22Rv1 (cell line): Measurements from ENCODE around the gene OR10D3.

ENCODE experiments used
- H3K27ac ChIP-seq: fragments of 450-650 bp; 2 replicates; pipeline ENCODE4 v1.5.1; 2017
- ZFX ChIP-seq: fragments of 450-650 bp; IDR thresholded peaks from 2 replicates; pipeline ENCODE4 v1.6.1; 2017; ENCODE audit warnings: antibody characterized with exemption, borderline replicate concordance
- TF ChIP-seq, protein P1 (sequence below): fragments of 450-650 bp; IDR thresholded peaks from 2 replicates; pipeline ENCODE4 v1.5.1; 2017; ENCODE audit warnings: mild to moderate bottlenecking

Gene OR10D3

DNA sequence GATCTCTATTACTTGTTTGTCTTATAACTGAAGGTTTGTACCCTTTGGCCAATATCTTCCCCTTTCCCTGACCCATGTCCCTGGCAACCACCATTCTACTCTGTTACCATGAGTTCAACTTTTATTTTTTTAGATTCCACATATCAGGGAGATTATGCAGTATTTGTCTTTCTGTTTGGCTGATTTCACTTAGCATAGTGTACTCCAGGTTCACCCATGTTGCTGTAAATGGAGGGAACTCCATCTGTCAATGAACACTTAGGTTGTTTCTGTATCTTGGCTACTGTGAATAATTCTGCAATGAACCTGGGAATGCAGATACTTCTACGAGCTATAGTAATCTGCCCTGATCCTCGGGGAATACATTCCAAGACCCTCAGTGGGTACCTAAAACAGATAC lies 14.9 kb downstream of the OR10D3 start:
- TF ChIP-seq, protein P1, sequence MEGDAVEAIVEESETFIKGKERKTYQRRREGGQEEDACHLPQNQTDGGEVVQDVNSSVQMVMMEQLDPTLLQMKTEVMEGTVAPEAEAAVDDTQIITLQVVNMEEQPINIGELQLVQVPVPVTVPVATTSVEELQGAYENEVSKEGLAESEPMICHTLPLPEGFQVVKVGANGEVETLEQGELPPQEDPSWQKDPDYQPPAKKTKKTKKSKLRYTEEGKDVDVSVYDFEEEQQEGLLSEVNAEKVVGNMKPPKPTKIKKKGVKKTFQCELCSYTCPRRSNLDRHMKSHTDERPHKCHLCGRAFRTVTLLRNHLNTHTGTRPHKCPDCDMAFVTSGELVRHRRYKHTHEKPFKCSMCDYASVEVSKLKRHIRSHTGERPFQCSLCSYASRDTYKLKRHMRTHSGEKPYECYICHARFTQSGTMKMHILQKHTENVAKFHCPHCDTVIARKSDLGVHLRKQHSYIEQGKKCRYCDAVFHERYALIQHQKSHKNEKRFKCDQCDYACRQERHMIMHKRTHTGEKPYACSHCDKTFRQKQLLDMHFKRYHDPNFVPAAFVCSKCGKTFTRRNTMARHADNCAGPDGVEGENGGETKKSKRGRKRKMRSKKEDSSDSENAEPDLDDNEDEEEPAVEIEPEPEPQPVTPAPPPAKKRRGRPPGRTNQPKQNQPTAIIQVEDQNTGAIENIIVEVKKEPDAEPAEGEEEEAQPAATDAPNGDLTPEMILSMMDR: no peak
- H3K27ac ChIP-seq: no peak overlapping the region

DNA sequence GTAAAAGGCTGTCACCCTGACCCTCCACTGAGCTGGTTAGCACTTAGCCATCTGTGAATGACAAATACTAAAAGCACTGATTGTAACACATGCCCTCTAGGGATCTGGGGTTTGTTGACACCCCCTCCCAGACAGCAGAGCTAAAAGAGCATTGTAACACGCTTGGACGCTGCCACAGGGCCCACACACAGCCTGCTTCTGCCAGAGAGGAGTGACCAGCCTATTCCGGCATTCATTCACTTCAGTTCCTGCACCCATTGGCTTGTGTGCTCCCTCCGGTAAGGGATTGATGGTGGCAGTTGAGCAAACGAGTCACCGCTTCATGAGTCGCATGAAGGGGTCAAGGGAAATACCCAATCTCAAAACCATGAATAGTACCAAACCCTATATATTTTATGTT lies 15.8 kb downstream of the OR10D3 start:
- TF ChIP-seq, protein P1: no peak
- TF ChIP-seq ZFX: no peak
- H3K27ac ChIP-seq: no peak overlapping the region

DNA sequence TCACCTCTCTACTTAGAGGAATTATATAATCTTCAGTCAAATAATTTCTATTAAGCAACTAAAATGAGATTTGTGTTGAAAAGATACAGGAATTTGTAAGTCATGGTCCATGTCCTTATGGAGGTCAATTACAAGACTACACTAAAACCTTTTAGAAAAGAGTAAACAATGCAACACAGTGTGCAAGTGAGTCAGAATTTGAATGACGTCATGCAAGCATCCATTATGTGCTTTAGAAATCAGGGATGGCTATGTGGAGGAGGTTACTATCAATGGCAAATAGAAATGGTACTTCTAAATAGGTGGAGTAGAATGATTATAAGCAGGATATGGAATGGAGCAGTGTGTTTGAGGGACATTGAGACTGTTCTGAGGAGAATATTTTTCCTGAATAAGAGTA lies 16.6 kb downstream of the OR10D3 start:
- TF ChIP-seq, protein P1: no peak
- TF ChIP-seq ZFX: no peak
- H3K27ac ChIP-seq: no peak overlapping the region

DNA sequence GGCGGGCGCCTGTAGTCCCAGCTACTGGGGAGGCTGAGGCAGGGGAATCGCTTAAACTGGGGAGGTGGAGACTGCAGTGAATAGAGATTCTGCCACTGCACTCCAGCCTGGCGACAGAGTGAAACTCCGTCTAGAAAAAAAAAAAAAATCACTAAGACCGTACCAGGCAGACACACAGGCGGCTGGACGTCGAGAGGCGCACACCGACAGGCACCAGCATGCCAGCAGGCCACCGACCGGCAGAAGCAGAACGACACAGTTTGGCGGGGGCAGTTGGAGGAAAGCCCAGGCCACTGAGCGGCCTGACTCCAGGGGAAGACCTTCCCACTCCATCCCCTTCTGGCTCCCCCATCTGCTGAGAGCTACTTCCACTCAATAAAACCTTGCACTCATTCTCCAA lies 17.5 kb downstream of the OR10D3 start:
- TF ChIP-seq, protein P1: no peak
- TF ChIP-seq ZFX: no peak
- H3K27ac ChIP-seq: no peak overlapping the region

DNA sequence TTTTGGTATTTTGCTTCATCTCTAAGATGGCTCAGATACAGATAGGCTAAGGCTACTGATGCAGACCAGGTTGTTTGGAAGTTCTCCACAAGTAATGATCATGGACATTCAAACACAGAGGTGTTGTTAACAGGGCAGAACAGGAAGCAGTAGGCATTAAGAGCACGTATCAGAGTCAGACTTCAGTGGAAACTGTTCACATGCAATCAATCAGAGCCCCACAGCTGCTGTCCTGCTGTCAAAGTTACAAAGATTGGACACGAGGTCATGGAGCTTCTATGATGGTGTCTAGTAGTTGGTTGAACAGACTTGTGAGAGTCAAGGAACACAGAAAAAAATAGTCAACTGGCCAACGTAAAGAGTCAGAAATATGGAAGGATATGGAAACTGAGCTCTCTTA lies 19.8 kb downstream of the OR10D3 start:
- no peak overlapping the region for H3K27ac ChIP-seq
- TF ChIP-seq, protein P1: no peak
- no peak for TF ChIP-seq ZFX

DNA sequence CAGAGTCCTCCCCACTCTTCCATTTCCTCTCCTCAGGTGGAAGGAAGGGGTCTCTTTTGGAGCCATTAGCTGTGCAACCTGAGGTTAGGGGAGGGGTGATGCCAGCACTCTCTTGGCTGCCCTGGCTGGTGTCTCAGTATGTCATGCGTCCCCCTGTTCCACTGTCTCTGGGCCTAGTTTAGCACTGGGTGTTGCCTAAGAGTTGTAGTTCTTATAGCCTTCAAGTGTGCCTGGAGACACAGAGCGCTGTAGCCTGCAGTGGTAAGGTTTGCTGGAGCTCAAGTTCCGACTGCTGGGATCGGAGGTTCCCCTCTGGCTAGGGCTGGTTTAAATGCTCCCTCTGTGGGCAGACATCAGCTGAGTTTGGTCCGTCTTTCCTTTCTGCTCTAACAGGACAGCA lies 20.9 kb downstream of the OR10D3 start:
- TF ChIP-seq, protein P1: no peak
- TF ChIP-seq ZFX: no peak
- no peak overlapping the region for H3K27ac ChIP-seq

DNA sequence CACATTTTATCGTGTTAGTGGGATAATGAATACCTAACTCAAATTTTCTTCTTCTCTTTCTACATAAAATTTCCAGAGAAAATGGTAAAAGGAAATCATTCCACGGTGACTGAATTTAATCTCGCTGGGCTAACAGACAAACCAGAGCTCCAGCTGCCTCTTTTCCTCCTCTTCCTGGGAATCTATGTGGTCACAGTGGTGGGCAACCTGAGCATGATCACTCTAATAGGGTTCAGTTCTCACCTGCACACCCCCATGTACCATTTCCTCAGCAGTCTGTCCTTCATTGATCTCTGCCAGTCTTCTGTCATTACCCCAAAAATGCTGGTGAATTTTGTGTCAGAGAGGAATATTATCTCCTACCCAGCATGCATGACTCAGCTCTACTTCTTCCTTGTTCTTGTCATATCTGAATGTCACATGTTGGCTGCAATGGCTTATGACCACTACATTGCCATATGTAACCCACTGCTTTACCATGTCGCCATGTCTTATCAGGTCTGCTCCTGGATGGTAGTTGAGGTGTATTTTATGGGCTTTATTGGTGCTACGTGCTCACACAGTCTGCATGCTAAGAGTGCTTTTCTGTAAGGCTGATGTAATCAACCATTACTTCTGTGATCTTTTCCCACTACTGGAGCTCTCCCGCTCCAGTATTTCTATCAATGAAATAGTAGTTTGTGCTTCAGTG lies 24.1 kb downstream of the OR10D3 start:
- TF ChIP-seq, protein P1: no peak
- no peak for TF ChIP-seq ZFX

More for the DNA sequence above, 24.1 kb downstream of the OR10D3 start:
- H3K27ac ChIP-seq: no peak overlapping the region
